Thoracic aorta (tissue), 2 donors: ENCODE results near the gene HOXD4. TPM values are rescaled to one million over a fixed set of nuclear protein-coding genes. Genes with fewer than 3 reads are reported as not detected.

Experiments used
- ATAC-seq: fragments of 150-250 bp; one replicate; pipeline ENCODE4 v1.8.0; 2017; ENCODE audit warnings: low read depth; ENCODE audit not compliant: insufficient number of reproducible peaks, low FRiP score
- DNase-seq: peaks from one replicate; pipeline ENCODE4 v3.0.0-alpha.2; 2020; ENCODE audit warnings: low spot score
- H3K27ac ChIP-seq, 2 donors: fragments of 200-600 bp; sonication (generic); 1 replicate in 1 of 2; 2 replicates in 1 of 2; pipeline ENCODE4 v1.5.1; 2016; ENCODE audit warnings: mild to moderate bottlenecking in 2 of 2, moderate library complexity in 2 of 2
- H3K27me3 ChIP-seq: fragments of 200-600 bp; sonication (generic); replicated peaks from 2 replicates; pipeline ENCODE4 v1.6.0; 2016; ENCODE audit warnings: mild to moderate bottlenecking; ENCODE audit not compliant: insufficient read depth
- H3K36me3 ChIP-seq: fragments of 200-600 bp; sonication (generic); one replicate; pipeline ENCODE4 v1.5.1; 2016
- H3K4me1 ChIP-seq, 2 donors: fragments of 200-600 bp; sonication (generic); 1 replicate in 1 of 2; 2 replicates in 1 of 2; pipeline versions ENCODE4 v1.5.1 to v1.6.0; 2016; ENCODE audit warnings: low read depth in 2 of 2, mild to moderate bottlenecking in 1 of 2; ENCODE audit not compliant: control insufficient read depth in 1 of 2
- H3K4me3 ChIP-seq: fragments of 200-600 bp; sonication (generic); 2 replicates; pipeline ENCODE4 v1.5.1; 2016; ENCODE audit warnings: mild to moderate bottlenecking
- H3K9me3 ChIP-seq: fragments of 200-600 bp; sonication (generic); 2 replicates; pipeline ENCODE4 v1.5.1; 2016
- total RNA-seq, 2 donors: library from RNA; depleted of rRNA; stranded (reverse); fragments of >200 nt; gene quantifications; one replicate each; pipeline versions ENCODE4 v1.1.0 to v1.2.3, GENCODE V29; 2016
- TF ChIP-seq, protein P1 (sequence below): fragments of 200-600 bp; sonication (generic); IDR thresholded peaks from one replicate; pipeline ENCODE4 v1.5.1; 2019; ENCODE audit warnings: antibody characterized with exemption

Gene HOXD4
- total RNA-seq, 2 donors from 2014 or later: 4.8 to 9.3 TPM

DNA sequence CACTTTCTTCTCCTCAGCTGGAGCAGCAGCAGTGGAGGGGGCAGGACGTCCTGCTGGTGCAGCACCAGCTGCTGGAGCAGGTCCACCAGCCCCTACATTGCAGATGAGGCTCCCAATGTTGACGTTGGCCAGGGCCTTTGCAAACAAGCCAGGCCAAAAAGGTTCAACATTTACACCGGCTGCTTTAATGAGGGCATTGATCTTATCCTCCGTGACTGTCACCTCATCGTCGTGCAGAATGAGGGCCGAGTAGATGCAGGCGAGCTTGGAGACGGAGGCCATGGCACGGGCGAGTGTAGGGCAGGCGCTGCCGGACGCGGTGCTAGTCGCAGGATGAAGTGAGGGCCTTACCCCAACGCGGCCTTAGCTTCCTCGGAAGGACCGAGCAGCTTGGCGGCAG is 49.6 kb downstream of the HOXD4 start:
- Histone ChIP-seq H3K4me1 (no peaks in the 10 kb centered on the region), H3K4me3 (no peak overlapping the region), H3K27me3 (no peaks in the 10 kb centered on the region), H3K9me3 (no peaks in the 10 kb centered on the region), H3K27ac (no peak overlapping the region), H3K36me3 (no peaks in the 10 kb centered on the region)
- DNase-seq: no peak
- TF ChIP-seq, protein P1, sequence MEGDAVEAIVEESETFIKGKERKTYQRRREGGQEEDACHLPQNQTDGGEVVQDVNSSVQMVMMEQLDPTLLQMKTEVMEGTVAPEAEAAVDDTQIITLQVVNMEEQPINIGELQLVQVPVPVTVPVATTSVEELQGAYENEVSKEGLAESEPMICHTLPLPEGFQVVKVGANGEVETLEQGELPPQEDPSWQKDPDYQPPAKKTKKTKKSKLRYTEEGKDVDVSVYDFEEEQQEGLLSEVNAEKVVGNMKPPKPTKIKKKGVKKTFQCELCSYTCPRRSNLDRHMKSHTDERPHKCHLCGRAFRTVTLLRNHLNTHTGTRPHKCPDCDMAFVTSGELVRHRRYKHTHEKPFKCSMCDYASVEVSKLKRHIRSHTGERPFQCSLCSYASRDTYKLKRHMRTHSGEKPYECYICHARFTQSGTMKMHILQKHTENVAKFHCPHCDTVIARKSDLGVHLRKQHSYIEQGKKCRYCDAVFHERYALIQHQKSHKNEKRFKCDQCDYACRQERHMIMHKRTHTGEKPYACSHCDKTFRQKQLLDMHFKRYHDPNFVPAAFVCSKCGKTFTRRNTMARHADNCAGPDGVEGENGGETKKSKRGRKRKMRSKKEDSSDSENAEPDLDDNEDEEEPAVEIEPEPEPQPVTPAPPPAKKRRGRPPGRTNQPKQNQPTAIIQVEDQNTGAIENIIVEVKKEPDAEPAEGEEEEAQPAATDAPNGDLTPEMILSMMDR: no peak
- ATAC-seq: no peak

DNA sequence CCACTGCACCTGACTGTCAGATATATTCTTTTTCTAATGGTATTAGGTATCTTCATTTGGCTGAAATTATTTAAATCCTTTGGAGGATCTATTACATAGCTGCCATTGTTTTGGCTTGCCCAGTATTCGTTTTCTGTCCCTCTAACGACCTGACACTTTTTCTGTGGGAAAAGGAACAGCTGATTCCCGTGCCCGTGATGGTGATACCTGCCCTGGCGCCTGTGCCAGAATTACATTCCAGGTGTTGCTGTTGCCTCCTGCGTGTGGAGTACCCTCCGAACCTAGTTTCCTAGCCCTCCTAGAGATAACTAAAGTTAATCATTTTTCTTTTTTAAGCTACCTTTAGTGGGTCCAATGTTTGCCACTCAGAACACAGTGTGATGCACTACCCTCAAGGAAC is 51.1 kb downstream of the HOXD4 start:
- TF ChIP-seq, protein P1: no peak
- no peak overlapping the region for H3K27ac ChIP-seq
- ATAC-seq: no peak
- DNase-seq: no peak
- no peaks in the 10 kb centered on the region for H3K9me3 ChIP-seq
- no peak overlapping the region for H3K4me3 ChIP-seq
- no peaks in the 10 kb centered on the region for H3K4me1 ChIP-seq
- no peaks in the 10 kb centered on the region for H3K27me3 ChIP-seq
- H3K36me3 ChIP-seq: no peaks in the 10 kb centered on the region

Other genes starting within 250 kb of the HOXD4 start
- 10 to 100 TPM; 13.5 to 25.5 TPM for gene LNPK, start 149.3 kb upstream of the HOXD4 start, total RNA-seq
- not detected for gene EVX2, start 67.6 kb upstream of the HOXD4 start, total RNA-seq
- not detected for gene HOXD13, start 58.8 kb upstream of the HOXD4 start, total RNA-seq
- gene HOXD12, start 51.8 kb upstream of the HOXD4 start, total RNA-seq: not detected
- not detected for gene HOXD11, start 44.3 kb upstream of the HOXD4 start, total RNA-seq
- gene HOXD10, start 34.8 kb upstream of the HOXD4 start, total RNA-seq: not detected
- 1 to 10 TPM in 1 of 2 donors, not detected in 1; 1.4 TPM for gene HOXD9, start 28.8 kb upstream of the HOXD4 start, total RNA-seq
- gene HOXD8, start 21.8 kb upstream of the HOXD4 start, total RNA-seq: 10 to 100 TPM in 1 of 2 donors, 1 to 10 TPM in 1; 3.9 to 11.2 TPM
- 1 to 10 TPM; 1.2 to 3.9 TPM for gene HOXD3, start 5.8 kb downstream of the HOXD4 start, total RNA-seq
- gene HOXD1, start 37.1 kb downstream of the HOXD4 start, total RNA-seq: under 1 TPM in 1 of 2 donors, not detected in 1; 0.71 TPM
- gene MTX2, start 117.9 kb downstream of the HOXD4 start, total RNA-seq: 10 to 100 TPM; 14.1 to 14.2 TPM